Transverse colon (tissue), 4 donors: ENCODE measurements around the gene PLD3.

ENCODE experiments used
- EP300 ChIP-seq: sonication (generic); formaldehyde crosslinking; IDR thresholded peaks from one replicate; pipeline ENCODE4 v1.6.1; 2017; ENCODE audit warnings: antibody characterized with exemption, low read depth
- POLR2A ChIP-seq: fragments of 450-650 bp; IDR thresholded peaks from one replicate; pipeline ENCODE4 v1.6.1; 2016; ENCODE audit warnings: antibody characterized with exemption, mild to moderate bottlenecking, moderate library complexity
- POLR2AphosphoS5 ChIP-seq, 3 donors: sonication (generic); formaldehyde crosslinking; IDR thresholded peaks; one replicate each; pipeline ENCODE4 v1.6.1; 2016; ENCODE audit warnings: antibody characterized with exemption in 3 of 3
- TF ChIP-seq, protein P1 (sequence below), 5 experiments: fragments of 200-600 bp in 3 of 5; fragments of 450-650 bp in 2 of 5; sonication (generic) in 3 of 5; IDR thresholded peaks; 1 replicate in 2 of 5; 2 replicates in 3 of 5; pipeline ENCODE4 v1.5.1; 2016 to 2017; ENCODE audit warnings: antibody characterized with exemption in 5 of 5, inconsistent platforms in 3 of 5, mild to moderate bottlenecking in 2 of 5, moderate library complexity in 1 of 5

GRCh38 chr19:40376286-40376862 lies 27.9 kb downstream of the PLD3 start:
- no peak for TF ChIP-seq EP300
- no peak for TF ChIP-seq POLR2A
- TF ChIP-seq, protein P1, sequence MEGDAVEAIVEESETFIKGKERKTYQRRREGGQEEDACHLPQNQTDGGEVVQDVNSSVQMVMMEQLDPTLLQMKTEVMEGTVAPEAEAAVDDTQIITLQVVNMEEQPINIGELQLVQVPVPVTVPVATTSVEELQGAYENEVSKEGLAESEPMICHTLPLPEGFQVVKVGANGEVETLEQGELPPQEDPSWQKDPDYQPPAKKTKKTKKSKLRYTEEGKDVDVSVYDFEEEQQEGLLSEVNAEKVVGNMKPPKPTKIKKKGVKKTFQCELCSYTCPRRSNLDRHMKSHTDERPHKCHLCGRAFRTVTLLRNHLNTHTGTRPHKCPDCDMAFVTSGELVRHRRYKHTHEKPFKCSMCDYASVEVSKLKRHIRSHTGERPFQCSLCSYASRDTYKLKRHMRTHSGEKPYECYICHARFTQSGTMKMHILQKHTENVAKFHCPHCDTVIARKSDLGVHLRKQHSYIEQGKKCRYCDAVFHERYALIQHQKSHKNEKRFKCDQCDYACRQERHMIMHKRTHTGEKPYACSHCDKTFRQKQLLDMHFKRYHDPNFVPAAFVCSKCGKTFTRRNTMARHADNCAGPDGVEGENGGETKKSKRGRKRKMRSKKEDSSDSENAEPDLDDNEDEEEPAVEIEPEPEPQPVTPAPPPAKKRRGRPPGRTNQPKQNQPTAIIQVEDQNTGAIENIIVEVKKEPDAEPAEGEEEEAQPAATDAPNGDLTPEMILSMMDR (IDR thresholded peaks at IDR 0.05), result no peak
- no peak for TF ChIP-seq POLR2AphosphoS5 (IDR thresholded peaks at IDR 0.05)
